Stimulated activated CD4-positive, alpha-beta T cell treated with anti-CD3 and anti-CD28 coated beads, Interleukin-1b, Interleukin-23, amount 100 ng/mL, for 24 hours (primary cell): ENCODE data around the gene CLDN6.
"Not testable (repeated sequence)": the region's sequence is repeated elsewhere in the genome, so short reads cannot be mapped to it uniquely, and the experiment has no call there.

Source experiments
- DNase-seq, 4 experiments: peaks; one replicate each; pipeline ENCODE4 v3.0.0-alpha.2; 2020; ENCODE audit warnings: low read depth in 4 of 4, low spot score in 1 of 4

The CLDN6 gene

GRCh38 chr16:3052571-3053329 lies 34.8 kb upstream of the CLDN6 start:
- not testable (repeated sequence) for DNase-seq

GRCh38 chr16:3051494-3051893 lies 33.5 kb upstream of the CLDN6 start:
- no peak for DNase-seq

GRCh38 chr16:3051009-3051408 lies 33.0 kb upstream of the CLDN6 start:
- DNase-seq, result no peak

- DNase-seq, result no peak
These were observed 32.5 kb upstream of the CLDN6 start for GRCh38 chr16:3050487-3050886.

GRCh38 chr16:3049921-3050481 lies 32.0 kb upstream of the CLDN6 start:
- DNase-seq, result no peak

- no peak for DNase-seq
These were observed 29.4 kb upstream of the CLDN6 start for GRCh38 chr16:3047387-3047720.

GRCh38 chr16:3046641-3047386 lies 28.8 kb upstream of the CLDN6 start:
- DNase-seq, result no peak

- DNase-seq, result no peak
These were observed 28.0 kb upstream of the CLDN6 start, which contains the start of gene MMP25 for GRCh38 chr16:3045758-3046640. Gene MMP25, plus strand, starts transcription at chr16:3046561. Its CDS starts 357 bp downstream, at chr16:3046918.

GRCh38 chr16:3044708-3045107 lies 26.7 kb upstream of the CLDN6 start:
- DNase-seq, result no peak

GRCh38 chr16:3042376-3042775 lies 24.4 kb upstream of the CLDN6 start:
- DNase-seq, result no peak

GRCh38 chr16:3038896-3039295 lies 20.9 kb upstream of the CLDN6 start:
- no peak for DNase-seq

- no peak for DNase-seq
These were observed 20.3 kb upstream of the CLDN6 start for GRCh38 chr16:3038256-3038655.

- no peak for DNase-seq
These were observed 18.8 kb upstream of the CLDN6 start, which contains the start of gene BICDL2 for GRCh38 chr16:3036726-3037315. Gene BICDL2, minus strand, starts transcription at chr16:3036944. Its CDS starts 1,448 bp downstream, at chr16:3035496.

GRCh38 chr16:3035972-3036725 lies 18.2 kb upstream of the CLDN6 start:
- no peak for DNase-seq

GRCh38 chr16:3035289-3035971 lies 17.4 kb upstream of the CLDN6 start:
- no peak for DNase-seq

- DNase-seq, result no peak
These were observed 14.6 kb upstream of the CLDN6 start for GRCh38 chr16:3032624-3033023.

- DNase-seq, result no peak
These were observed 12.5 kb upstream of the CLDN6 start for GRCh38 chr16:3030222-3031212.
